ENCODE data around the gene IRS4. TPM values are rescaled to one million over a fixed set of nuclear protein-coding genes. Genes with fewer than 3 reads are reported as not detected.
A peak's percentile ranks its signal among the peaks of the same experiment; 100 is the strongest.

IRS4 gene
- 0.12 TPM for polyA plus RNA-seq
- long read RNA-seq, donor 1 = 0 reads
- long read RNA-seq, donor 2 = 0 reads
- long read RNA-seq, donor 3 = 0 reads
- long read RNA-seq, donor 4 = 0 reads
- long read RNA-seq, donor 5 = 0 reads
- long read RNA-seq, donor 6 = 0 reads
- long read RNA-seq, donor 7, partial matches to known transcripts = 0 of 1 reads
- long read RNA-seq, donor 7, other reads (novel, unspliced or antisense) = 0 of 1 reads
- long read RNA-seq, donor 8 = 0 reads
- long read RNA-seq, donor 9 = 0 reads
- long read RNA-seq, donor 10 = 0 reads
- long read RNA-seq, donor 11 = 0 reads

GRCh38 chrX:108736509-108737479, at the start of gene IRS4:
Gene IRS4, minus strand, starts transcription at chrX:108736563.
- Histone ChIP-seq H3K36me3 (ENCODE audit: control insufficient read depth, insufficient read depth, low read length) (no peaks in the 10 kb centered on the region), H3K4me3 (ENCODE audit: low read length) (peak within 1 kb of the TSS; percentile 31), H3K27me3 (ENCODE audit: control insufficient read depth, insufficient read depth, low read length) (peaks cover 55% of the 10 kb centered on the region), H3K9me3 (ENCODE audit: control insufficient read depth, low read depth, low read length) (peaks cover 4% of the 10 kb centered on the region), H3K4me1 (ENCODE audit: control insufficient read depth, insufficient read depth, low read length) (peaks cover 2% of the 10 kb centered on the region), H3K27ac (ENCODE audit: low read length) (no peak within 1 kb of the TSS)
- peak in 1 of 2 donors; percentile 15 for DNase-seq
- WGBS (ENCODE audit: insufficient coverage, low lambda C conversion rate) = no CpG with 5 or more reads among the region's 62 CpGs

GRCh38 chrX:108772549-108772948, 36.2 kb upstream of the IRS4 start:
- H3K27me3 ChIP-seq (ENCODE audit: control insufficient read depth, insufficient read depth, low read length) = no peaks in the 10 kb centered on the region
- no peaks in the 10 kb centered on the region for H3K9me3 ChIP-seq (ENCODE audit: control insufficient read depth, low read depth, low read length)
- no peaks in the 10 kb centered on the region for H3K36me3 ChIP-seq (ENCODE audit: control insufficient read depth, insufficient read depth, low read length)
- H3K4me3 ChIP-seq (ENCODE audit: low read length) = no peak overlapping the region
- DNase-seq = no peak
- no peak overlapping the region for H3K27ac ChIP-seq (ENCODE audit: low read length)
- H3K4me1 ChIP-seq (ENCODE audit: control insufficient read depth, insufficient read depth, low read length) = no peaks in the 10 kb centered on the region

- H3K27me3 ChIP-seq (ENCODE audit: control insufficient read depth, insufficient read depth, low read length) = no peaks in the 10 kb centered on the region
- no peaks in the 10 kb centered on the region for H3K9me3 ChIP-seq (ENCODE audit: control insufficient read depth, low read depth, low read length)
- H3K4me3 ChIP-seq (ENCODE audit: low read length) = no peak overlapping the region
- no peak for DNase-seq
- no peaks in the 10 kb centered on the region for H3K36me3 ChIP-seq (ENCODE audit: control insufficient read depth, insufficient read depth, low read length)
- no peak overlapping the region for H3K27ac ChIP-seq (ENCODE audit: low read length)
- no CpG with 5 or more reads among the region's 1 CpG for WGBS (ENCODE audit: insufficient coverage, low lambda C conversion rate)
- H3K4me1 ChIP-seq (ENCODE audit: control insufficient read depth, insufficient read depth, low read length) = no peaks in the 10 kb centered on the region
These were observed 27.2 kb upstream of the IRS4 start for GRCh38 chrX:108763559-108763958.

GRCh38 chrX:108740299-108740774, 4.0 kb upstream of the IRS4 start:
- Histone ChIP-seq H3K36me3 (ENCODE audit: control insufficient read depth, insufficient read depth, low read length) (no peaks in the 10 kb centered on the region), H3K9me3 (ENCODE audit: control insufficient read depth, low read depth, low read length) (no peaks in the 10 kb centered on the region), H3K27ac (ENCODE audit: low read length) (no peak overlapping the region), H3K27me3 (ENCODE audit: control insufficient read depth, insufficient read depth, low read length) (peaks cover 25% of the 10 kb centered on the region), H3K4me3 (ENCODE audit: low read length) (no peak overlapping the region), H3K4me1 (ENCODE audit: control insufficient read depth, insufficient read depth, low read length) (peaks cover 2% of the 10 kb centered on the region)
- no CpG with 5 or more reads among the region's 1 CpG for WGBS (ENCODE audit: insufficient coverage, low lambda C conversion rate)
- DNase-seq = no peak

- Histone ChIP-seq H3K4me3 (ENCODE audit: low read length) (no peak overlapping the region), H3K9me3 (ENCODE audit: control insufficient read depth, low read depth, low read length) (peaks cover under 1% of the 10 kb centered on the region), H3K4me1 (ENCODE audit: control insufficient read depth, insufficient read depth, low read length) (peaks cover 2% of the 10 kb centered on the region), H3K36me3 (ENCODE audit: control insufficient read depth, insufficient read depth, low read length) (no peaks in the 10 kb centered on the region), H3K27ac (ENCODE audit: low read length) (no peak overlapping the region), H3K27me3 (ENCODE audit: control insufficient read depth, insufficient read depth, low read length) (peaks cover 51% of the 10 kb centered on the region)
- DNase-seq = no peak
- WGBS (ENCODE audit: insufficient coverage, low lambda C conversion rate) = no CpG with 5 or more reads among the region's 5 CpGs
These were observed 1.4 kb upstream of the IRS4 start for GRCh38 chrX:108737754-108738153.

GRCh38 chrX:108735679-108736508, 469 bp downstream of the IRS4 start:
- H3K9me3 ChIP-seq (ENCODE audit: control insufficient read depth, low read depth, low read length) = peaks cover 4% of the 10 kb centered on the region
- H3K36me3 ChIP-seq (ENCODE audit: control insufficient read depth, insufficient read depth, low read length) = no peaks in the 10 kb centered on the region
- H3K27me3 ChIP-seq (ENCODE audit: control insufficient read depth, insufficient read depth, low read length) = peaks cover 63% of the 10 kb centered on the region
- peak overlapping the region; percentile 31 for H3K4me3 ChIP-seq (ENCODE audit: low read length)
- DNase-seq = peak in 1 of 2 donors; percentile 14
- WGBS (ENCODE audit: insufficient coverage, low lambda C conversion rate) = no CpG with 5 or more reads among the region's 82 CpGs
- no peak overlapping the region for H3K27ac ChIP-seq (ENCODE audit: low read length)
- H3K4me1 ChIP-seq (ENCODE audit: control insufficient read depth, insufficient read depth, low read length) = peaks cover 2% of the 10 kb centered on the region

GRCh38 chrX:108735091-108735678, 1.2 kb downstream of the IRS4 start:
- no peak overlapping the region for H3K4me3 ChIP-seq (ENCODE audit: low read length)
- H3K27me3 ChIP-seq (ENCODE audit: control insufficient read depth, insufficient read depth, low read length) = peaks cover 66% of the 10 kb centered on the region
- peak in 1 of 2 donors; percentile 2 for DNase-seq

GRCh38 chrX:108734426-108734825, 1.9 kb downstream of the IRS4 start:
- WGBS (ENCODE audit: insufficient coverage, low lambda C conversion rate) = no CpG with 5 or more reads among the region's 7 CpGs
- peaks cover 2% of the 10 kb centered on the region for H3K4me1 ChIP-seq (ENCODE audit: control insufficient read depth, insufficient read depth, low read length)
- H3K36me3 ChIP-seq (ENCODE audit: control insufficient read depth, insufficient read depth, low read length) = no peaks in the 10 kb centered on the region
- H3K27me3 ChIP-seq (ENCODE audit: control insufficient read depth, insufficient read depth, low read length) = peaks cover 66% of the 10 kb centered on the region
- DNase-seq = no peak
- H3K9me3 ChIP-seq (ENCODE audit: control insufficient read depth, low read depth, low read length) = peaks cover 4% of the 10 kb centered on the region
- no peak overlapping the region for H3K4me3 ChIP-seq (ENCODE audit: low read length)
- H3K27ac ChIP-seq (ENCODE audit: low read length) = no peak overlapping the region

More at GRCh38 chrX:108735091-108735678, 1.2 kb downstream of the IRS4 start:
- Histone ChIP-seq H3K4me1 (ENCODE audit: control insufficient read depth, insufficient read depth, low read length) (peaks cover 2% of the 10 kb centered on the region), H3K9me3 (ENCODE audit: control insufficient read depth, low read depth, low read length) (peaks cover 4% of the 10 kb centered on the region), H3K27ac (ENCODE audit: low read length) (no peak overlapping the region), H3K36me3 (ENCODE audit: control insufficient read depth, insufficient read depth, low read length) (no peaks in the 10 kb centered on the region)
- WGBS (ENCODE audit: insufficient coverage, low lambda C conversion rate) = no CpG with 5 or more reads among the region's 36 CpGs

GRCh38 chrX:108732630-108733321, 3.6 kb downstream of the IRS4 start:
- H3K9me3 ChIP-seq (ENCODE audit: control insufficient read depth, low read depth, low read length) = peaks cover 4% of the 10 kb centered on the region
- peak in 1 of 2 donors; percentile 1 for DNase-seq
- peaks cover 2% of the 10 kb centered on the region for H3K4me1 ChIP-seq (ENCODE audit: control insufficient read depth, insufficient read depth, low read length)
- H3K4me3 ChIP-seq (ENCODE audit: low read length) = no peak overlapping the region
- peaks cover 57% of the 10 kb centered on the region for H3K27me3 ChIP-seq (ENCODE audit: control insufficient read depth, insufficient read depth, low read length)
- H3K27ac ChIP-seq (ENCODE audit: low read length) = no peak overlapping the region
- no CpG with 5 or more reads among the region's 39 CpGs for WGBS (ENCODE audit: insufficient coverage, low lambda C conversion rate)
- no peaks in the 10 kb centered on the region for H3K36me3 ChIP-seq (ENCODE audit: control insufficient read depth, insufficient read depth, low read length)

All from large intestine (tissue), 12 donors.